NCI-H2029 (cell line): ENCODE results near the gene VAV3.

Source experiments
- DNase-seq: peaks from one replicate; lab custom pipeline; 2025; lab: John Stamatoyannopoulos, UW

The VAV3 gene

GRCh38 chr1:107936498-107937481 is 28.2 kb downstream of the VAV3 start:
- no peak for DNase-seq

GRCh38 chr1:107935396-107936064 is 29.4 kb downstream of the VAV3 start:
- DNase-seq = no peak

- DNase-seq = no peak
These were observed 30.4 kb downstream of the VAV3 start for GRCh38 chr1:107934578-107934977.

- no peak for DNase-seq
These were observed 31.2 kb downstream of the VAV3 start for GRCh38 chr1:107933736-107934135.

GRCh38 chr1:107930292-107930691 is 34.7 kb downstream of the VAV3 start:
- no peak for DNase-seq

GRCh38 chr1:107927820-107928219 is 37.2 kb downstream of the VAV3 start:
- no peak for DNase-seq

GRCh38 chr1:107926436-107927080 is 38.4 kb downstream of the VAV3 start:
- DNase-seq = no peak

- DNase-seq = no peak
These were observed 39.4 kb downstream of the VAV3 start for GRCh38 chr1:107925565-107925964.

GRCh38 chr1:107920999-107921398 is 44.0 kb downstream of the VAV3 start:
- DNase-seq = no peak

- DNase-seq = no peak
These were observed 44.4 kb downstream of the VAV3 start for GRCh38 chr1:107920561-107920960.

GRCh38 chr1:107919953-107920352 is 45.0 kb downstream of the VAV3 start:
- DNase-seq = no peak

GRCh38 chr1:107914119-107914765 is 50.7 kb downstream of the VAV3 start:
- no peak for DNase-seq

GRCh38 chr1:107912656-107913055 is 52.3 kb downstream of the VAV3 start:
- no peak for DNase-seq

GRCh38 chr1:107900090-107900945 is 64.7 kb downstream of the VAV3 start:
- DNase-seq = no peak

- DNase-seq = no peak
These were observed 65.3 kb downstream of the VAV3 start for GRCh38 chr1:107899655-107900054.

GRCh38 chr1:107897438-107898345 is 67.3 kb downstream of the VAV3 start:
- DNase-seq = no peak

- DNase-seq = no peak
These were observed 68.0 kb downstream of the VAV3 start for GRCh38 chr1:107896936-107897335.

- DNase-seq = no peak
These were observed 68.6 kb downstream of the VAV3 start for GRCh38 chr1:107896401-107896800.

GRCh38 chr1:107895403-107896191 is 69.4 kb downstream of the VAV3 start:
- no peak for DNase-seq
